ENCODE measurements around the gene THSD8. TPM values are rescaled to one million over a fixed set of nuclear protein-coding genes. Genes with fewer than 3 reads are reported as not detected.
"Not testable (repeated sequence)": the region's sequence is repeated elsewhere in the genome, so short reads cannot be mapped to it uniquely, and the experiment has no call there.

The THSD8 gene
- total RNA-seq, 2 donors from 2014 or later: not detected

DNA sequence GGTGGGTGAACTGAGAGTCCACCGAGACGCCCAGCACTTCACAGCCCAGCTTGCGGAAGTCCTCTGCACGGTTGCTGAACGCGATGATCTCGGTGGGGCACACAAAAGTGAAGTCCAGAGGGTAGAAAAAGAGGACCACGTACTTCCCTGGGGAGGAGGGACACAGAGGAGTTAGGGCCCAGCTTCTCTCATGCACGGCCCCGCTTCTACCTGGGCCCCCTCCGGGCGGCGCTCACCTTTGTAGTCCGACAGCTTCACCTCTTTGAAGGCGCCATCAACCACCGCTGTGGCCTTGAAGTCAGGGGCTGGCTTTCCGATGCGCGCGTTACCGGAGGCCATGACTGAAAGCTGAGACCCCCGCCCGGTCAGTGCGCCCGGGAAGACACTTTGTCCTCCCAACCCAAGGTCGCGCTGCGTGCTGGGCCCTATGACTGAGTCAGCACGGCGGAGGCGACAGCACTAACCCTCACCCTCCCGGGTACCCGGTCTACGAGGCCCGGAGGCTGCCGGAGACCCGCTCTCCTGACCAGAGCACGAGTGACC is 875 bp upstream of the THSD8 start:
- Histone ChIP-seq H3K27me3 (replicated peaks; ENCODE audit: insufficient read depth) (no peaks in the 10 kb centered on the region), H3K4me1 (ENCODE audit: control insufficient read depth in 1 of 2, low read depth in 2 of 2) (peaks cover 5 to 28% of the 10 kb centered on the region in 2 donors), H3K9me3 (no peaks in the 10 kb centered on the region), H3K36me3 (no peaks in the 10 kb centered on the region), H3K4me3 (peak overlapping the region; percentile 77), H3K27ac (peak overlapping the region; percentile 27 to 61)
- TF ChIP-seq, protein P1, sequence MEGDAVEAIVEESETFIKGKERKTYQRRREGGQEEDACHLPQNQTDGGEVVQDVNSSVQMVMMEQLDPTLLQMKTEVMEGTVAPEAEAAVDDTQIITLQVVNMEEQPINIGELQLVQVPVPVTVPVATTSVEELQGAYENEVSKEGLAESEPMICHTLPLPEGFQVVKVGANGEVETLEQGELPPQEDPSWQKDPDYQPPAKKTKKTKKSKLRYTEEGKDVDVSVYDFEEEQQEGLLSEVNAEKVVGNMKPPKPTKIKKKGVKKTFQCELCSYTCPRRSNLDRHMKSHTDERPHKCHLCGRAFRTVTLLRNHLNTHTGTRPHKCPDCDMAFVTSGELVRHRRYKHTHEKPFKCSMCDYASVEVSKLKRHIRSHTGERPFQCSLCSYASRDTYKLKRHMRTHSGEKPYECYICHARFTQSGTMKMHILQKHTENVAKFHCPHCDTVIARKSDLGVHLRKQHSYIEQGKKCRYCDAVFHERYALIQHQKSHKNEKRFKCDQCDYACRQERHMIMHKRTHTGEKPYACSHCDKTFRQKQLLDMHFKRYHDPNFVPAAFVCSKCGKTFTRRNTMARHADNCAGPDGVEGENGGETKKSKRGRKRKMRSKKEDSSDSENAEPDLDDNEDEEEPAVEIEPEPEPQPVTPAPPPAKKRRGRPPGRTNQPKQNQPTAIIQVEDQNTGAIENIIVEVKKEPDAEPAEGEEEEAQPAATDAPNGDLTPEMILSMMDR (IDR thresholded peaks at IDR 0.05): no peak
- DNase-seq (ENCODE audit: low spot score): no peak
- no peak for ATAC-seq (ENCODE audit: insufficient number of reproducible peaks, low FRiP score, low read depth)

DNA sequence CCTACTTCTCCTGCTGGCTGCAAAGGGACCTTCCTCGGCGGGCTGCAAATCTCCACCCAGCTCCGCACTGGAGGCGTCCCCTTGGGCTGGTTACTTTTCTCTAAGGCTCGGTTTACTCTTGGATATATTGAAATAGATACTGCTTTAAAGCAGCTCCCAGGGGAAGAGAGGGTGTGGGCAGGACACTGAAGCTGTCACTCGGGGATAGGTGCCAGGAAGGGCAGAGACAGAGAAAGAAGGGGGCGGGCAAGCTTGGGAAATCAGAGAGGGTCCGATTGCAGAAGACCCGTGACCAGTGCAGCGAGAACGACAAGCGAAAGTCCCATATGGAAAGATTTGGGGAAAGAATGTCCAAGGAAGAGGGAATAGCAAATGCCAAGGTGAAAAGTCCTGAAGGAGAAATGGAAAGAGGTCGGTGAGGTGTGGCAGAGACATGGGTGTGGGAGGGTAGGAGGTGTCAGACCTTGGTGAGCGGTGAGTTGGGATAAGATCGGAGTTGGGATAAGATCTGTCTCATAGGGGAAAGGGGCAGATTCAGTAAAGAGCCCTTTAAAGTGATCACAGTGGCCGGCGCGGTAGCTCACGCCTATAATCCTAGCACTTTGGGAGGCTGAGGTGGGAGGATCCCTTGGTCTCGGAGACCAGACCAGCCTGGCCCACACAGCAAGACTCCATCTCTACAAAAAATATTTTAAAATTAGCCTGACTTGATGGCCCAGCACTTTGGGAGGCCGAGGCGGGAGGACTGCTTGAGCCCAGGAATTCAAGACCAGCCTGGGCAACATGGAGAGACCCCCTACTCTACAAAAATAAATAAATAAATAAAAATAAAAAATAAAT is 618 bp downstream of the THSD8 start:
- Histone ChIP-seq H3K9me3 (no peaks in the 10 kb centered on the region), H3K36me3 (no peaks in the 10 kb centered on the region), H3K4me1 (ENCODE audit: control insufficient read depth in 1 of 2, low read depth in 2 of 2) (peaks cover 11 to 30% of the 10 kb centered on the region in 2 donors), H3K4me3 (peak overlapping the region; percentile 77), H3K27ac (no peak overlapping the region), H3K27me3 (replicated peaks; ENCODE audit: insufficient read depth) (no peaks in the 10 kb centered on the region)
- ATAC-seq (ENCODE audit: insufficient number of reproducible peaks, low FRiP score, low read depth) (no peak), DNase-seq (ENCODE audit: low spot score) (no peak)
- TF ChIP-seq, protein P1 (IDR thresholded peaks at IDR 0.05): no peak

DNA sequence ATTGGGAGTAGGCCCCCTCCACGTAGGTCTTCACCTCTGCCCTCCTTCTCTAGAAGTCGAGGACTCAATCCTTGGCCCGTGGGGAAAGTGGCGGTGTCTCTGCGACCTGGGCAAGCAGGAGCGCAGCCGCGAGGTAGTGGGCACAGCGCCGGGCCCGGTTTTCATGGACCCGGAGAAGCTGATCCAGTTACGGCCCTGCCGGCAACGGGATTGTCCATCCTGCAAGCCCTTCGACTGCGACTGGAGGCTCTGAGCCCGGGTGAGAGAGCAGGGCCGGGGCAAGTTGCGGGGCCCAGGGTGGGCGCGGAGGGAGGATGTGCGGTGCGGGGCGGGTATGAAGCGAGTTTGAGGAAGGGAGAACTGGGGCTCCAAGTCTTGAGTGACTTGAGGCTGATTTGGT is 2.2 kb downstream of the THSD8 start:
- peaks cover 11 to 30% of the 10 kb centered on the region in 2 donors for H3K4me1 ChIP-seq (ENCODE audit: control insufficient read depth in 1 of 2, low read depth in 2 of 2)
- ATAC-seq (ENCODE audit: insufficient number of reproducible peaks, low FRiP score, low read depth) (no peak), DNase-seq (ENCODE audit: low spot score) (no peak)
- TF ChIP-seq, protein P1 (IDR thresholded peaks at IDR 0.05): no peak
- H3K9me3 ChIP-seq: no peaks in the 10 kb centered on the region
- H3K4me3 ChIP-seq: no peak overlapping the region
- H3K27ac ChIP-seq: no peak overlapping the region
- no peaks in the 10 kb centered on the region for H3K27me3 ChIP-seq (replicated peaks; ENCODE audit: insufficient read depth)
- no peaks in the 10 kb centered on the region for H3K36me3 ChIP-seq

GRCh38 chr19:12806242-12807081 is 4.6 kb downstream of the THSD8 start, which contains the start of gene RNASEH2A:
TSS of gene RNASEH2A (plus strand) at chr19:12806584. CDS start at chr19:12806674, 90 bp downstream.
- DNase-seq (ENCODE audit: low spot score) (no peak), ATAC-seq (ENCODE audit: insufficient number of reproducible peaks, low FRiP score, low read depth) (peak; percentile 68)
- no peaks in the 10 kb centered on the region for H3K36me3 ChIP-seq
- H3K27me3 ChIP-seq (replicated peaks; ENCODE audit: insufficient read depth): no peaks in the 10 kb centered on the region
- TF ChIP-seq, protein P1 (IDR thresholded peaks at IDR 0.05): no peak
- peaks cover 6 to 17% of the 10 kb centered on the region in 2 donors for H3K4me1 ChIP-seq (ENCODE audit: control insufficient read depth in 1 of 2, low read depth in 2 of 2)
- H3K4me3 ChIP-seq: peak within 1 kb of the TSS; percentile 75
- H3K9me3 ChIP-seq: no peaks in the 10 kb centered on the region
- peak within 1 kb of the TSS in 1 of 2 donors; percentile 16 for H3K27ac ChIP-seq

DNA sequence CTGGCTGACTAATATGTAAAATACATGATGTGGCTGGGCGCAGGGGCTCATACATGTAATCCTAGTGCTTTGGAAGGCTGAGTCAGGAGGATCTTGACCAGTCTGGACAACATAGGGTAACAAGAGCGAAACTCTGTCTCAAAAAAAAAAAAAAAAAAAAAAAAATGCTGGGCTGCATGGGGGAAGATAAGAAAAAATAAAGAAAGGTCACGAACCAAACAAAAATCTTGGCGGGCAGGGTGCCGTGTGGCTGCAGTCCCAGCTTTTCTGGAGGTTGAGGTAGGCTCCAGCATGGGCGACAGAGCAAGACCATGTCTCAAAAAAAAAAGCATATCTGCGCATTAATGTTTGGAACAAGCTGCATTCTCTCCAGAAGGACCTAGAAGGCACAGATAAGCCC is 13.2 kb downstream of the THSD8 start:
- Histone ChIP-seq H3K27ac (no peak overlapping the region), H3K4me3 (no peak overlapping the region), H3K4me1 (ENCODE audit: control insufficient read depth in 1 of 2, low read depth in 2 of 2) (no peaks in the 10 kb centered on the region), H3K9me3 (no peaks in the 10 kb centered on the region), H3K36me3 (no peaks in the 10 kb centered on the region), H3K27me3 (replicated peaks; ENCODE audit: insufficient read depth) (no peaks in the 10 kb centered on the region)
- ATAC-seq (ENCODE audit: insufficient number of reproducible peaks, low FRiP score, low read depth) (no peak), DNase-seq (ENCODE audit: low spot score) (no peak)
- TF ChIP-seq, protein P1 (IDR thresholded peaks at IDR 0.05): no peak

- H3K4me1 ChIP-seq (ENCODE audit: control insufficient read depth in 1 of 2, low read depth in 2 of 2); H3K27me3 ChIP-seq (replicated peaks; ENCODE audit: insufficient read depth); H3K4me3 ChIP-seq; H3K9me3 ChIP-seq; H3K27ac ChIP-seq; DNase-seq (ENCODE audit: low spot score); ATAC-seq (ENCODE audit: insufficient number of reproducible peaks, low FRiP score, low read depth); H3K36me3 ChIP-seq: not testable (repeated sequence)
Observed at GRCh38 chr19:12817188-12817587, 15.3 kb downstream of the THSD8 start.

DNA sequence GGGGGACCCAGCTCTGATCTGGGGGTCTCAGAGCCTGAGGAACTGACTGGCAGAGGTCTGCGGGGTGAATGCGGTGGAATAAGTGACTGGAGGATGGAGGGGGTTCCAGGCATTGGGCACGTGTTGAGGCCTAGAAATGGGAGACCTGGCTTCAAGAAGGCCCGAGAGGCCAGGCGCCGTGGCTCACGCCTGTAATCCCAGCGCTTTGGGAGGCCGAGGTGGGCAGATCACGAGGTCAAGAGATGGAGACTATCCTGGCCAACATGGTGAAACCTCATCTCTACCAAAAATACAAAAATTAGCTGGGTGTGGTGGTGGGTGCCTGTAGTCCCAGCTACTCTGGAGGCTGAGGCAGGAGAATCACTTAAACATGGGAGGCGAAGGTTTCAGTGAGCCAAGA is 15.9 kb downstream of the THSD8 start:
- not testable (repeated sequence) for H3K9me3 ChIP-seq; H3K4me3 ChIP-seq; H3K36me3 ChIP-seq; ATAC-seq (ENCODE audit: insufficient number of reproducible peaks, low FRiP score, low read depth); DNase-seq (ENCODE audit: low spot score); H3K4me1 ChIP-seq (ENCODE audit: control insufficient read depth in 1 of 2, low read depth in 2 of 2); H3K27ac ChIP-seq; H3K27me3 ChIP-seq (replicated peaks; ENCODE audit: insufficient read depth)

Data from thoracic aorta (tissue), 2 donors.